IMR-90 (cell line): ENCODE measurements around the gene SLC4A4. TPM values are rescaled to one million over a fixed set of nuclear protein-coding genes. Genes with fewer than 3 reads are reported as not detected.

Experiments used
- ATAC-seq: fragments of 200-7000 bp; cut with Tn5 transposase; 2 replicates; pipeline ENCODE4 v1.9.1; 2020; ENCODE audit warnings: low read depth, mild to moderate bottlenecking, moderate library complexity
- BruUV-seq: library from RNA; stranded (reverse); fragments of 400-500 nt; replicated peaks from 2 replicates; lab custom pipeline; 2021; lab: Mats Ljungman, UMichigan
- CTCF ChIA-PET: fragments of 300-600 bp; formaldehyde crosslinking; extraction: SDS; loops from one replicate; lab custom pipeline; 2021; ENCODE audit warnings: antibody characterized with exemption; lab: Yijun Ruan, JAX
- POLR2A ChIA-PET: fragments of 300-600 bp; sonication (Branson Sonifier 250); formaldehyde crosslinking; loops from one replicate; lab custom pipeline; 2022; ENCODE audit warnings: antibody characterized with exemption; ENCODE audit not compliant: unreplicated experiment; lab: Charles Lee
- DNase-seq: peaks from one replicate; pipeline ENCODE4 v3.0.0; 2013
- H2AFZ ChIP-seq: replicated peaks from 2 replicates; pipeline ENCODE3; 2013; ENCODE audit warnings: low read length, mild to moderate bottlenecking; ENCODE audit not compliant: poor library complexity
- H2AK5ac ChIP-seq: 2 replicates; pipeline ENCODE4 v1.6.1; 2013; ENCODE audit warnings: low read depth, low read length, inconsistent platforms
- H2AK9ac ChIP-seq: replicated peaks from 2 replicates; pipeline ENCODE3; 2013; ENCODE audit warnings: mild to moderate bottlenecking, low read depth, low read length, moderate library complexity; ENCODE audit not compliant: poor library complexity
- H2BK120ac ChIP-seq: 2 replicates; pipeline ENCODE4 v1.6.1; 2013; ENCODE audit warnings: low read depth, low read length, inconsistent platforms
- H2BK15ac ChIP-seq: 3 replicates; pipeline ENCODE4 v1.6.1; 2013; ENCODE audit warnings: low read depth, low read length, inconsistent platforms
- H2BK20ac ChIP-seq: 2 replicates; pipeline ENCODE4 v1.6.1; 2013; ENCODE audit warnings: low read depth, mild to moderate bottlenecking, inconsistent platforms, low read length, moderate library complexity
- H2BK5ac ChIP-seq: 2 replicates; pipeline ENCODE4 v1.6.1; 2013; ENCODE audit warnings: mild to moderate bottlenecking, low read depth, low read length, inconsistent platforms; ENCODE audit not compliant: poor library complexity, severe bottlenecking
- H3K14ac ChIP-seq: replicated peaks from 2 replicates; pipeline ENCODE4 v1.6.1; 2013; ENCODE audit warnings: low read depth, low read length, inconsistent platforms
- H3K18ac ChIP-seq: 2 replicates; pipeline ENCODE4 v1.6.1; 2013; ENCODE audit warnings: low read depth, low read length, control low read depth
- H3K23ac ChIP-seq: 2 replicates; pipeline ENCODE4 v1.6.1; 2013; ENCODE audit warnings: low read depth, low read length, inconsistent platforms
- H3K27ac ChIP-seq: 2 replicates; pipeline ENCODE4 v1.5.1; 2013; ENCODE audit warnings: mild to moderate bottlenecking, control low read depth, low read length; ENCODE audit not compliant: insufficient read depth
- H3K27me3 ChIP-seq: 2 replicates; pipeline ENCODE4 v1.6.1; 2013; ENCODE audit warnings: low read length; ENCODE audit not compliant: control insufficient read depth, insufficient read depth
- H3K36me3 ChIP-seq: 2 replicates; pipeline ENCODE4 v1.6.1; 2013; ENCODE audit warnings: low read length, mixed read lengths; ENCODE audit not compliant: control insufficient read depth, insufficient read depth
- H3K4ac ChIP-seq: 2 replicates; pipeline ENCODE4 v1.6.1; 2013; ENCODE audit warnings: low read depth, low read length, inconsistent platforms
- H3K4me1 ChIP-seq: 2 replicates; pipeline ENCODE4 v1.6.1; 2013; ENCODE audit warnings: low read length, mixed read lengths; ENCODE audit not compliant: control insufficient read depth, insufficient read depth
- H3K4me2 ChIP-seq: 2 replicates; pipeline ENCODE4 v1.6.1; 2013; ENCODE audit warnings: low read depth, mild to moderate bottlenecking, control low read depth, low read length, moderate library complexity
- H3K4me3 ChIP-seq: 2 replicates; pipeline ENCODE4 v1.5.1; 2013; ENCODE audit warnings: low read depth, mild to moderate bottlenecking, control low read depth, low read length, moderate library complexity; ENCODE audit not compliant: insufficient read depth
- H3K56ac ChIP-seq: 2 replicates; pipeline ENCODE4 v1.6.1; 2013; ENCODE audit warnings: low read length, inconsistent platforms; ENCODE audit not compliant: insufficient read depth; ENCODE audit errors: extremely low read depth
- H3K79me1 ChIP-seq, 2 experiments: 2 replicates each; pipeline ENCODE4 v1.6.1; 2013; ENCODE audit warnings: low read length in 2 of 2, inconsistent platforms in 1 of 2, low read depth in 1 of 2
- H3K9ac ChIP-seq: 2 replicates; pipeline ENCODE4 v1.6.1; 2013; ENCODE audit warnings: low read depth, low read length, control low read depth
- H3K9me1 ChIP-seq: 2 replicates; pipeline ENCODE4 v1.6.1; 2013; ENCODE audit warnings: low read length, inconsistent platforms; ENCODE audit not compliant: insufficient read depth
- H3K9me3 ChIP-seq: 2 replicates; pipeline ENCODE4 v1.6.1; 2013; ENCODE audit warnings: low read length; ENCODE audit not compliant: control insufficient read depth, insufficient read depth
- H4K20me1 ChIP-seq: 2 replicates; pipeline ENCODE4 v1.6.1; 2013; ENCODE audit warnings: low read length, inconsistent platforms; ENCODE audit not compliant: insufficient read depth
- H4K5ac ChIP-seq: 2 replicates; pipeline ENCODE4 v1.6.1; 2013; ENCODE audit warnings: mild to moderate bottlenecking, low read depth, low read length, control low read depth
- H4K8ac ChIP-seq, 2 experiments: 2 replicates each; pipeline ENCODE4 v1.6.1; 2013; ENCODE audit warnings: low read depth in 2 of 2, low read length in 2 of 2, control low read depth in 1 of 2, inconsistent platforms in 1 of 2
- H4K91ac ChIP-seq: 2 replicates; pipeline ENCODE4 v1.6.1; 2013; ENCODE audit warnings: low read depth, low read length, inconsistent platforms; ENCODE audit not compliant: insufficient read depth
- BHLHE40 ChIP-seq: fragments of 150-350 bp; IDR thresholded peaks from 2 replicates; pipeline ENCODE4 v1.6.1; 2016; ENCODE audit warnings: mild to moderate bottlenecking, low read depth, low read length
- CEBPB ChIP-seq: IDR thresholded peaks from 2 replicates; pipeline ENCODE4 v1.6.1; 2012; ENCODE audit warnings: low read depth, low read length, improper control_type of control experiment
- CHD1 ChIP-seq: IDR thresholded peaks from 2 replicates; pipeline ENCODE4 v1.6.1; 2012; ENCODE audit warnings: low read depth, low read length, improper control_type of control experiment
- CTCF ChIP-seq: conservative IDR thresholded peaks from 2 replicates; pipeline ENCODE4 v1.5.1; 2012; ENCODE audit warnings: mild to moderate bottlenecking, low read depth, low read length, improper control_type of control experiment
- ELK1 ChIP-seq: fragments of 150-350 bp; IDR thresholded peaks from 2 replicates; pipeline ENCODE4 v1.6.1; 2016; ENCODE audit warnings: low read depth, mild to moderate bottlenecking, low read length, moderate library complexity, borderline replicate concordance
- FOS ChIP-seq: fragments of 150-350 bp; IDR thresholded peaks from 2 replicates; pipeline ENCODE4 v1.6.1; 2016; ENCODE audit warnings: low read depth, low read length
- MAFK ChIP-seq: IDR thresholded peaks from 2 replicates; pipeline ENCODE4 v1.6.1; 2012; ENCODE audit warnings: low read depth, low read length, improper control_type of control experiment
- MAZ ChIP-seq: IDR thresholded peaks from 2 replicates; pipeline ENCODE4 v1.6.1; 2012; ENCODE audit warnings: low read depth, mild to moderate bottlenecking, low read length, improper control_type of control experiment, moderate library complexity, borderline replicate concordance
- MXI1 ChIP-seq: IDR thresholded peaks from 2 replicates; pipeline ENCODE4 v1.6.1; 2012; ENCODE audit warnings: low read depth, mild to moderate bottlenecking, low read length, moderate library complexity, borderline replicate concordance
- NFE2L2 ChIP-seq: fragments of 150-350 bp; IDR thresholded peaks from 2 replicates; pipeline ENCODE4 v1.6.1; 2016; ENCODE audit warnings: low read depth, mild to moderate bottlenecking, low read length
- POLR2A ChIP-seq: IDR thresholded peaks from 2 replicates; pipeline ENCODE4 v1.6.1; 2012; ENCODE audit warnings: mild to moderate bottlenecking, low read depth, low read length
- RAD21 ChIP-seq: IDR thresholded peaks from 2 replicates; pipeline ENCODE4 v1.6.1; 2012; ENCODE audit warnings: low read length, improper control_type of control experiment
- RCOR1 ChIP-seq: IDR thresholded peaks from 2 replicates; pipeline ENCODE4 v1.6.1; 2012; ENCODE audit warnings: mild to moderate bottlenecking, low read length, improper control_type of control experiment; ENCODE audit not compliant: insufficient replicate concordance
- RFX5 ChIP-seq: IDR thresholded peaks from 2 replicates; pipeline ENCODE4 v1.8.0; 2012; ENCODE audit warnings: low read depth, mild to moderate bottlenecking, low read length, moderate library complexity
- SMC3 ChIP-seq: fragments of 150-350 bp; IDR thresholded peaks from 2 replicates; pipeline ENCODE4 v1.6.1; 2016; ENCODE audit warnings: low read depth, mild to moderate bottlenecking, antibody characterized with exemption, low read length, moderate library complexity
- USF2 ChIP-seq: fragments of 150-350 bp; IDR thresholded peaks from 2 replicates; pipeline ENCODE4 v1.6.1; 2017; ENCODE audit warnings: mild to moderate bottlenecking, antibody characterized with exemption, low read length, low read depth
- WGBS, 2 experiments: methylation state at CpG; one replicate each; pipeline versions ENCODE4 v1.1.5 to v1.1.7; 2013; ENCODE audit warnings: missing lambda C conversion rate in 2 of 2; ENCODE audit not compliant: insufficient read length in 1 of 2; ENCODE audit errors: extremely low coverage in 2 of 2; 5-methylcytosine and 5-hydroxymethylcytosine counted together
- dilution Hi-C: fragments of 300-500 bp; cut with HindIII; formaldehyde crosslinking; loops from one replicate; pipeline ENCODE4 v1.14.3; 2018; ENCODE audit warnings: low sequenced_read_pairs; ENCODE audit not compliant: unreplicated experiment
- in situ Hi-C: fragments of 300-500 bp; cut with MboI; formaldehyde crosslinking; loops from 3 replicates; pipeline ENCODE4 v1.14.3; 2019; ENCODE audit warnings: low sequenced_read_pairs, inconsistent platforms, mixed read lengths
- intact Hi-C: fragments of 100-400 bp; cut with micrococcal nuclease; formaldehyde crosslinking; loops from 2 replicates; pipeline ENCODE4 v1.10.0; 2022
- polyA plus RNA-seq, 3 experiments: library from polyadenylated mRNA; depleted of rRNA; stranded (reverse); fragments of >200 nt; gene quantifications; 2 replicates each; pipeline ENCODE4 v1.2.3, GENCODE V29; 2012; ENCODE audit warnings: low replicate concordance in 1 of 3
- total RNA-seq: library from RNA; depleted of rRNA; stranded (reverse); fragments of >200 nt; gene quantifications from 2 replicates; pipeline ENCODE4 v1.2.3, GENCODE V29; 2012

The SLC4A4 gene
- total and polyA plus RNA-seq, 2 of the 4 experiments (the other 2 are of a cell fraction), result 5.6 to 16.8 TPM

- H4K20me1 ChIP-seq, result no peaks in the 10 kb centered on the region
- H3K9me1 ChIP-seq, result no peaks in the 10 kb centered on the region
- no peak overlapping the region for H3K18ac ChIP-seq
- no peak overlapping the region for H3K4ac ChIP-seq
- ChIA-PET POLR2A (no interaction called here), CTCF (no interaction called here)
- H3K27me3 ChIP-seq, result peaks cover 3% of the 10 kb centered on the region
- no peak overlapping the region for H2BK20ac ChIP-seq
- H3K4me2 ChIP-seq, result no peak overlapping the region
- H3K36me3 ChIP-seq, result no peaks in the 10 kb centered on the region
- no peak overlapping the region for H2AFZ ChIP-seq
- in situ Hi-C loops, result no loop called here
- no peak overlapping the region for H3K4me3 ChIP-seq
- no peaks in the 10 kb centered on the region for H3K79me1 ChIP-seq
- ATAC-seq (no peak), DNase-seq (no peak)
- H2BK5ac ChIP-seq, result no peak overlapping the region
- no peak overlapping the region for H4K5ac ChIP-seq
- no peak overlapping the region for H3K27ac ChIP-seq
- TF ChIP-seq FOS, result no peak
- no peak for TF ChIP-seq CTCF
- TF ChIP-seq USF2, result no peak
- TF ChIP-seq CEBPB, result no peak
- TF ChIP-seq RCOR1, result no peak
- no peak for TF ChIP-seq MAFK
- TF ChIP-seq BHLHE40, result no peak
- TF ChIP-seq CHD1, result no peak
- TF ChIP-seq MAZ, result no peak
- no peak for TF ChIP-seq POLR2A
- no peak for TF ChIP-seq RAD21
- no peak for TF ChIP-seq SMC3
- TF ChIP-seq ELK1, result no peak
- TF ChIP-seq RFX5, result no peak
- no peak for TF ChIP-seq MXI1
- no peak for TF ChIP-seq NFE2L2
- no peak overlapping the region for H2AK5ac ChIP-seq
- no peak overlapping the region for H2BK15ac ChIP-seq
- H2AK9ac ChIP-seq, result no peak overlapping the region
- no CpG with 5 or more reads among the region's 5 CpGs for WGBS, 2 experiments
- no peak overlapping the region for H3K23ac ChIP-seq
- no peak overlapping the region for H3K56ac ChIP-seq
- peaks cover 3% of the 10 kb centered on the region; the same call in 1 of the 2 replicates for H3K4me1 ChIP-seq
- intact Hi-C loops, result no loop called here
- no peaks in the 10 kb centered on the region; the same call in 1 of the 2 replicates for H3K9me3 ChIP-seq
- H3K9ac ChIP-seq, result no peak overlapping the region
- dilution Hi-C loops, result no loop called here
- BruUV-seq, result no TSS peak
- no peak overlapping the region for H4K91ac ChIP-seq
- no peak overlapping the region for H2BK120ac ChIP-seq
- no peak overlapping the region for H4K8ac ChIP-seq
- H3K14ac ChIP-seq, result no peak overlapping the region
Measured at GRCh38 chr4:71604785-71605184, 266.0 kb downstream of the SLC4A4 start.
